Osteocyte (in vitro differentiated cells): ENCODE measurements around the gene FLAD1. TPM values are rescaled to one million over a fixed set of nuclear protein-coding genes. Genes with fewer than 3 reads are reported as not detected.
"Not testable (repeated sequence)": the region's sequence is repeated elsewhere in the genome, so short reads cannot be mapped to it uniquely, and the experiment has no call there.

Source experiments
- DNase-seq: peaks from one replicate; pipeline ENCODE4 v3.0.0; 2021; ENCODE audit warnings: mixed read lengths; ENCODE audit not compliant: unreplicated experiment; ENCODE audit errors: extremely low spot score
- H3K27ac Mint-ChIP-seq: one replicate; pipeline ENCODE4 v1.8.0; 2021; ENCODE audit warnings: mild to moderate bottlenecking, mixed read lengths; ENCODE audit not compliant: unreplicated experiment
- H3K27me3 Mint-ChIP-seq: one replicate; pipeline ENCODE4 v1.8.0; 2021; ENCODE audit warnings: mixed read lengths; ENCODE audit not compliant: unreplicated experiment
- H3K36me3 Mint-ChIP-seq: one replicate; pipeline ENCODE4 v1.8.0; 2021; ENCODE audit warnings: mixed read lengths; ENCODE audit not compliant: unreplicated experiment
- H3K4me1 Mint-ChIP-seq: one replicate; pipeline ENCODE4 v1.8.0; 2021; ENCODE audit warnings: mixed read lengths; ENCODE audit not compliant: unreplicated experiment
- H3K4me3 Mint-ChIP-seq: one replicate; pipeline ENCODE4 v1.8.0; 2021; ENCODE audit warnings: mild to moderate bottlenecking, moderate library complexity, mixed read lengths; ENCODE audit not compliant: unreplicated experiment
- H3K9me3 Mint-ChIP-seq: one replicate; pipeline ENCODE4 v1.8.0; 2021; ENCODE audit warnings: mixed read lengths; ENCODE audit not compliant: unreplicated experiment
- CTCF ChIP-seq: fragments of 200-600 bp; sonication (generic); IDR thresholded peaks from 2 replicates; pipeline ENCODE4 v1.5.0; 2021; ENCODE audit warnings: antibody characterized with exemption, mild to moderate bottlenecking, moderate library complexity
- total RNA-seq: library from RNA; stranded (reverse); gene quantifications from 2 replicates; pipeline ENCODE4 v1.2.1, GENCODE V29; 2021

Gene FLAD1
- total RNA-seq, 1 donor from 2014 or later = 31.2 TPM

GRCh38 chr1:154975409-154976059 is 7.6 kb upstream of the FLAD1 start:
- H3K27ac Mint-ChIP-seq = no peak overlapping the region
- H3K4me3 Mint-ChIP-seq = no peak overlapping the region
- no peaks in the 10 kb centered on the region for H3K27me3 Mint-ChIP-seq
- DNase-seq = no peak
- TF ChIP-seq CTCF = no peak
- peaks cover 24% of the 10 kb centered on the region for H3K4me1 Mint-ChIP-seq
- no peaks in the 10 kb centered on the region for H3K9me3 Mint-ChIP-seq
- H3K36me3 Mint-ChIP-seq = peaks cover 2% of the 10 kb centered on the region

- not testable (repeated sequence) for DNase-seq, H3K36me3 Mint-ChIP-seq, H3K27me3 Mint-ChIP-seq, H3K27ac Mint-ChIP-seq, H3K4me1 Mint-ChIP-seq, H3K4me3 Mint-ChIP-seq, H3K9me3 Mint-ChIP-seq
Observed at GRCh38 chr1:154977762-154978161, 5.4 kb upstream of the FLAD1 start.

GRCh38 chr1:154978360-154978759 is 4.8 kb upstream of the FLAD1 start:
- TF ChIP-seq CTCF = no peak
- H3K4me3 Mint-ChIP-seq = no peak overlapping the region
- H3K9me3 Mint-ChIP-seq = no peaks in the 10 kb centered on the region

GRCh38 chr1:154982341-154982740 is 803 bp upstream of the FLAD1 start:
- DNase-seq = no peak
- Mint-ChIP-seq H3K9me3 (no peaks in the 10 kb centered on the region), H3K4me3 (no peak overlapping the region), H3K27ac (no peak overlapping the region), H3K4me1 (peaks cover 6% of the 10 kb centered on the region), H3K36me3 (peaks cover 2% of the 10 kb centered on the region), H3K27me3 (no peaks in the 10 kb centered on the region)
- TF ChIP-seq CTCF = no peak

More at GRCh38 chr1:154978360-154978759, 4.8 kb upstream of the FLAD1 start:
- no peak overlapping the region for H3K27ac Mint-ChIP-seq
- H3K27me3 Mint-ChIP-seq = no peaks in the 10 kb centered on the region
- peaks cover 2% of the 10 kb centered on the region for H3K36me3 Mint-ChIP-seq
- H3K4me1 Mint-ChIP-seq = no peaks in the 10 kb centered on the region
- no peak for DNase-seq

- H3K36me3 Mint-ChIP-seq = peaks cover 5% of the 10 kb centered on the region
- no peak for DNase-seq
- TF ChIP-seq CTCF = no peak
- H3K27ac Mint-ChIP-seq = no peak overlapping the region
- H3K27me3 Mint-ChIP-seq = no peaks in the 10 kb centered on the region
- H3K9me3 Mint-ChIP-seq = no peaks in the 10 kb centered on the region
- H3K4me3 Mint-ChIP-seq = no peak overlapping the region
- peaks cover 6% of the 10 kb centered on the region for H3K4me1 Mint-ChIP-seq
Observed at GRCh38 chr1:154983776-154984466, 777 bp downstream of the FLAD1 start.

- not testable (repeated sequence) for H3K9me3 Mint-ChIP-seq
Observed at GRCh38 chr1:154986736-154987135, 3.6 kb downstream of the FLAD1 start.

More at GRCh38 chr1:154986736-154987135, 3.6 kb downstream of the FLAD1 start:
- not testable (repeated sequence) for H3K36me3 Mint-ChIP-seq, H3K4me3 Mint-ChIP-seq, H3K27me3 Mint-ChIP-seq, H3K27ac Mint-ChIP-seq, H3K4me1 Mint-ChIP-seq, DNase-seq
